DOHH2 (cell line): ENCODE measurements around the gene LAIR1.

ENCODE experiments used
- H3F3A ChIP-seq: fragments of 200-600 bp; sonication (generic), shearing (Covaris generic); 2 replicates; pipeline ENCODE4 v1.6.0; 2016; ENCODE audit warnings: antibody characterized with exemption, mild to moderate bottlenecking; ENCODE audit not compliant: control insufficient read depth, insufficient read depth
- H3K27ac ChIP-seq: fragments of 200-600 bp; sonication (generic); 2 replicates; pipeline ENCODE4 v1.5.1; 2014; ENCODE audit warnings: low read depth, mild to moderate bottlenecking, low read length, moderate library complexity
- H3K27me3 ChIP-seq: fragments of 200-600 bp; sonication (generic); 2 replicates; pipeline ENCODE4 v1.6.1; 2014; ENCODE audit warnings: mild to moderate bottlenecking, low read length, mixed read lengths; ENCODE audit not compliant: control insufficient read depth
- H3K36me3 ChIP-seq: fragments of 200-600 bp; sonication (generic); 2 replicates; pipeline ENCODE4 v1.6.1; 2014; ENCODE audit warnings: mild to moderate bottlenecking, low read length, moderate library complexity, mixed read lengths; ENCODE audit not compliant: control insufficient read depth
- H3K4me1 ChIP-seq: fragments of 200-600 bp; sonication (generic); 2 replicates; pipeline ENCODE4 v1.6.1; 2014; ENCODE audit warnings: mild to moderate bottlenecking, low read length, mixed read lengths; ENCODE audit not compliant: control insufficient read depth
- H3K4me2 ChIP-seq: fragments of 200-600 bp; sonication (generic); 2 replicates; pipeline ENCODE4 v1.6.0; 2014; ENCODE audit warnings: mild to moderate bottlenecking, low read length, moderate library complexity
- H3K4me3 ChIP-seq: fragments of 200-600 bp; sonication (generic); 2 replicates; pipeline ENCODE4 v1.5.1; 2014; ENCODE audit warnings: mild to moderate bottlenecking, low read length, mixed read lengths
- H3K79me2 ChIP-seq: fragments of 200-600 bp; sonication (generic); 2 replicates; pipeline ENCODE4 v1.6.1; 2014; ENCODE audit warnings: mild to moderate bottlenecking, low read length, mixed read lengths; ENCODE audit not compliant: control insufficient read depth
- H3K9me2 ChIP-seq: fragments of 200-600 bp; sonication (generic); replicated peaks from 2 replicates; pipeline ENCODE4 v1.6.1; 2014; ENCODE audit warnings: mild to moderate bottlenecking, low read length, mixed read lengths; ENCODE audit not compliant: control insufficient read depth
- H3K9me3 ChIP-seq: fragments of 200-600 bp; sonication (generic); 2 replicates; pipeline ENCODE4 v1.6.1; 2014; ENCODE audit warnings: antibody characterized with exemption, low read length, mixed read lengths; ENCODE audit not compliant: control insufficient read depth, insufficient read depth
- H4K20me1 ChIP-seq: fragments of 200-600 bp; sonication (generic); 2 replicates; pipeline ENCODE4 v1.6.0; 2014; ENCODE audit warnings: low read depth, mild to moderate bottlenecking, antibody characterized with exemption, low read length, moderate library complexity; ENCODE audit not compliant: control insufficient read depth, insufficient read depth
- CTCF ChIP-seq: fragments of 200-600 bp; sonication (generic); IDR thresholded peaks from one replicate; pipeline ENCODE4 v1.5.1; 2014; ENCODE audit warnings: antibody characterized with exemption, mild to moderate bottlenecking, low read depth, low read length; ENCODE audit not compliant: poor library complexity, severe bottlenecking
- EZH2phosphoT487 ChIP-seq: fragments of 200-600 bp; sonication (generic); IDR thresholded peaks from 2 replicates; pipeline ENCODE4 v1.6.1; 2017; ENCODE audit warnings: borderline replicate concordance, mild to moderate bottlenecking, antibody characterized with exemption, low read length, moderate library complexity, mixed read lengths

The LAIR1 gene

GRCh38 chr19:54319892-54320670, 44.6 kb downstream of the LAIR1 start:
- Histone ChIP-seq H3K36me3 (no peaks in the 10 kb centered on the region), H3K79me2 (no peaks in the 10 kb centered on the region), H3K27ac (no peak overlapping the region), H3F3A (no peaks in the 10 kb centered on the region), H4K20me1 (no peaks in the 10 kb centered on the region), H3K4me3 (no peak overlapping the region), H3K9me3 (no peaks in the 10 kb centered on the region), H3K4me2 (no peak overlapping the region), H3K4me1 (peaks cover 7% of the 10 kb centered on the region), H3K9me2 (no peaks in the 10 kb centered on the region), H3K27me3 (peaks cover 29% of the 10 kb centered on the region)
- TF ChIP-seq CTCF (no peak), EZH2phosphoT487 (no peak)

GRCh38 chr19:54319049-54319448, 45.7 kb downstream of the LAIR1 start:
- Histone ChIP-seq H4K20me1 (no peaks in the 10 kb centered on the region), H3K27me3 (peaks cover 28% of the 10 kb centered on the region), H3K36me3 (no peaks in the 10 kb centered on the region), H3K9me3 (no peaks in the 10 kb centered on the region), H3K79me2 (no peaks in the 10 kb centered on the region), H3K4me3 (no peak overlapping the region), H3F3A (no peaks in the 10 kb centered on the region), H3K4me1 (peaks cover 7% of the 10 kb centered on the region), H3K9me2 (no peaks in the 10 kb centered on the region), H3K4me2 (peak overlapping the region; percentile 36), H3K27ac (no peak overlapping the region)
- TF ChIP-seq EZH2phosphoT487 (no peak), CTCF (no peak)

- Histone ChIP-seq H3K79me2 (no peaks in the 10 kb centered on the region), H3K27ac (no peak overlapping the region), H3K9me2 (no peaks in the 10 kb centered on the region), H3K4me3 (no peak overlapping the region), H4K20me1 (no peaks in the 10 kb centered on the region), H3K36me3 (no peaks in the 10 kb centered on the region), H3K4me1 (peaks cover 7% of the 10 kb centered on the region), H3F3A (no peaks in the 10 kb centered on the region), H3K4me2 (no peak overlapping the region), H3K27me3 (peaks cover 33% of the 10 kb centered on the region), H3K9me3 (no peaks in the 10 kb centered on the region)
- TF ChIP-seq EZH2phosphoT487 (no peak), CTCF (no peak)
Observed at GRCh38 chr19:54317965-54318240, 46.8 kb downstream of the LAIR1 start.
